22Rv1 (cell line): Measurements from ENCODE around the gene LRRC8B.

Experiments
- ZFX ChIP-seq: fragments of 450-650 bp; IDR thresholded peaks from 2 replicates; pipeline ENCODE4 v1.6.1; 2017; ENCODE audit warnings: antibody characterized with exemption, borderline replicate concordance
- TF ChIP-seq, protein P1 (sequence below): fragments of 450-650 bp; IDR thresholded peaks from 2 replicates; pipeline ENCODE4 v1.5.1; 2017; ENCODE audit warnings: mild to moderate bottlenecking

DNA sequence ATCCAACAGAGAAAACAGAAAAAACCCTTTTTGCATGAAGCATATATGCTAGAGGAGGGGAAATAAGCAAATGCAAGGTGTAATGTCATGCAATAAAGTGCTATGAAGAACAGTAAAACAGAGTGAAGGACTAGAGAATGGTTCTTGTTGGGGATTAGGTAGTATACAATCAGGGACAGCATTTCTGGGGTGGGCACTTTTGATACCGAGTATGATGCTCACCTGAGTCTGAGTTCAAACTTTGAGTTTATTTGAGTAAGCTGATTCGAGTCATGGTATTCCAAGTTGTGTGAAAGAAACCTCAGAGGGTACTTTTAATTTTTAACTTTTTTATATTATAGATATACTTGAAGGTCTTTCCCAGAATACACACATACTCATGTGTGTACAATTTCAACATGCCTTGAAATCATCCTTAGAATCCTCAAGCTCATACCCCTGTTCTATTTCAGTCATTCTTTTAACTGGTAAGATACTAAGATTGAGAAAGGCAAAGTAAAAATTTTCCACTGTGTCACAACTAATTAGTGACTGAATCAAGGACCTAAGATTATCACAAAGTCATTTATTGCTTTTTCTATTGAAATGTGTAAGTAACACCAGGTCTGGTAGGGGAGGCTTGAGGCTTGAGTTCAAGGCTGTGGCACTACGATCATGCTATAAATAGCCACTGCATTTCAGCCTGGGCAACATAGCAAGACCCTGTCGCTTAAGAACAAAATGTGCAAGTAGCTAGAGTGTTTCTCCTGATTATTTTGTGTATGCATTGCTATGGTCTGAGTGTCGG is 12.1 kb downstream of the LRRC8B start:
- TF ChIP-seq, protein P1, sequence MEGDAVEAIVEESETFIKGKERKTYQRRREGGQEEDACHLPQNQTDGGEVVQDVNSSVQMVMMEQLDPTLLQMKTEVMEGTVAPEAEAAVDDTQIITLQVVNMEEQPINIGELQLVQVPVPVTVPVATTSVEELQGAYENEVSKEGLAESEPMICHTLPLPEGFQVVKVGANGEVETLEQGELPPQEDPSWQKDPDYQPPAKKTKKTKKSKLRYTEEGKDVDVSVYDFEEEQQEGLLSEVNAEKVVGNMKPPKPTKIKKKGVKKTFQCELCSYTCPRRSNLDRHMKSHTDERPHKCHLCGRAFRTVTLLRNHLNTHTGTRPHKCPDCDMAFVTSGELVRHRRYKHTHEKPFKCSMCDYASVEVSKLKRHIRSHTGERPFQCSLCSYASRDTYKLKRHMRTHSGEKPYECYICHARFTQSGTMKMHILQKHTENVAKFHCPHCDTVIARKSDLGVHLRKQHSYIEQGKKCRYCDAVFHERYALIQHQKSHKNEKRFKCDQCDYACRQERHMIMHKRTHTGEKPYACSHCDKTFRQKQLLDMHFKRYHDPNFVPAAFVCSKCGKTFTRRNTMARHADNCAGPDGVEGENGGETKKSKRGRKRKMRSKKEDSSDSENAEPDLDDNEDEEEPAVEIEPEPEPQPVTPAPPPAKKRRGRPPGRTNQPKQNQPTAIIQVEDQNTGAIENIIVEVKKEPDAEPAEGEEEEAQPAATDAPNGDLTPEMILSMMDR, result no peak
- no peak for TF ChIP-seq ZFX
